Hepatic stellate cell (primary cell): ENCODE results near the gene ZNF697.
A peak's percentile ranks its signal among the peaks of the same experiment; 100 is the strongest.
"Not testable (repeated sequence)": the region's sequence is repeated elsewhere in the genome, so short reads cannot be mapped to it uniquely, and the experiment has no call there.

Experiments
- DNase-seq: peaks from one replicate; pipeline ENCODE4 v3.0.0; 2011; ENCODE audit warnings: low spot score

ZNF697 gene

DNA sequence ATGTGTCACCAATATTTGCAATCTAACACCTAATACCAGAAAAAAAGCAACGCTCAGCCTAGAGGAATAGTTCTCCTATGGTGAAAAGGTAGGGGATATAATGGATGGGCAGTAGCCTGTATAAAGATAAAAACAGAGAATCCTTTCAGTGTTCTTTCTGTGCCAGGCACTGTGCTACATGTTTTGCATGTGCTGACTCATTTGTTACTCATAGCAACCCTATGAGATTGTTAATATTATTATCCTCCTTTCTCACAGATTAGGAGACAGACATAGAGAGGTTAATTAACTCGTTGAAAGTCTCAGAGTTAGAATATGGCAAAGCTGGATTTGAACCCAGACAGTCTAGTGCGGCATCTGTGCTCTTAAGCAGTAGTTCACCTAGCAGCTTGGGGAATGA lies 45.3 kb downstream of the ZNF697 start:
- not testable (repeated sequence) for DNase-seq

DNA sequence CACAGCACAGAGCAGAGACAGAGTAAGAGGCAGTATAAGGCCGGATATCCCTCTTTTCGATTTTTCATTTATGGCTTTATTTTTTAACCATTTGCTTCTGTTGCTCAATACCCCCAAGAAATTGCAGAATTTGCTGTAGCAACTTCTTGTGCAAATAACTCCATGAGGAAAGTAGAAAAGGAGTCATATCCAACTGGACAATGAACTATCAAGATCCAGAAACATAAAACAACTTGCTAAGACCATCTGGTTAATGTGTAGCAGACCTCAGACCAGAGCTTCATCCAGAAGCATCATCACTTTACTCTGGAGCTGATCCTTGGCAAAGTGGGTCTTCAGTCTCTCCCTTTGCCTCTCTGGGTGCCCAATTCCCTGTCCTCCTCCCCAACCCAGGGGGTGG lies 45.9 kb downstream of the ZNF697 start:
- no peak for DNase-seq

GRCh38 chr1:119600976-119601375 lies 47.1 kb downstream of the ZNF697 start:
- DNase-seq: no peak

GRCh38 chr1:119600561-119600960 lies 47.5 kb downstream of the ZNF697 start:
- DNase-seq: no peak

DNA sequence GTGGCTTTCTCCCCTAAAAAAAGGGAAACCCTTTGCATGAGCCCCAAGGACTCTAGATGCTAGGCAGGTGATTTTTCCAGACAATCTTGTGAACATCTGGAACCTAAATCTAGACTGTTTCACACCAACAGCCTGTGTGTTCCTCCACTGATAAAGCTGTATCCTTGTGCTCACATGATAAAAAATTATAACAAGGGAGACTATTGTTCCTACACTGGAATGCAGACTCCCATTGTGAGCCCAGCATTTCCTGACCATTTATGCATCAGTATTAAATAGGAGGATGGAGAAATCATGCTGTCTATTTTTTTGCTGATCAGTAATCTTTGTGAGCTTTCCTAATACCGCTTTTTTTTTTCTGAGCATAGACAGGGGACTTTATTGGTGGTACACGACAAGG lies 52.5 kb downstream of the ZNF697 start:
- DNase-seq: no peak

- DNase-seq: no peak
These were observed 52.9 kb downstream of the ZNF697 start for GRCh38 chr1:119595168-119595567.

DNA sequence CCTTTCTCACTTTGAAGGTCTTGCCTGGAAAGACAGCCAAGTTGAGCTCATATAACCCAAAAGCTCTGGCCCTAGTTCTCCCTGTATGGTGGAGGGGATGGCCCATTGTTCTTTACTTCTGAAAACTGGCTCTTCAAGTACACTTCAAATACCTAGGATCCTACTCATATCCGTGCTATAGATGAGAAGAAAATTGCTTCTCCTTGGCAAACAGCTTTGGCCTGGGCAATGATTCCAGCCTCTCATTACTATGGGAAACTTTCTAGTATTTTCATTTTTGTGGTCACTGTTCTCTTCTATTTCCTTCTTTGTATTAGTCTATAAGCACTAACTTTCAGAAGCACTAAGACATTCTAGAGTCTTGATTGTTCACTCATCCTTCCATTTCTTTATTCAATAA lies 53.7 kb downstream of the ZNF697 start:
- DNase-seq: no peak

DNA sequence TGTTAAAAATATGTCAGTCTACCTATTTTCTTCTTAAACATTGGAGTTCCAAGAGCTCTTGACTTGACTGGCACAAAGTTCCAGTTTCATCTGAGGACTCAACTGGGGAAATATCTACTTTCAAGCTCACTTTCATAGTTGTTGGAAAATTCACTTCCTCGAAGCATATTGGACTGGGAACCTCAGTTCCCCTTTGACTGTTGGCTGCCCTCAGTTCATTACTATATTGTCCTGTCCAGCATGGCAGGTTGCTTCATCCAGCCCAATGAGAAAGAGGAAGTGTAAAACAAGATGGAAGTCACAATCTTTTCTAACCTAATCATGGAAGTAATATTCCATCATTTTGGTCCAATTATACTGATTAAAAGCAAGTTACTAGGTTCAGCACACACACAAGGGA lies 54.3 kb downstream of the ZNF697 start:
- no peak for DNase-seq

DNA sequence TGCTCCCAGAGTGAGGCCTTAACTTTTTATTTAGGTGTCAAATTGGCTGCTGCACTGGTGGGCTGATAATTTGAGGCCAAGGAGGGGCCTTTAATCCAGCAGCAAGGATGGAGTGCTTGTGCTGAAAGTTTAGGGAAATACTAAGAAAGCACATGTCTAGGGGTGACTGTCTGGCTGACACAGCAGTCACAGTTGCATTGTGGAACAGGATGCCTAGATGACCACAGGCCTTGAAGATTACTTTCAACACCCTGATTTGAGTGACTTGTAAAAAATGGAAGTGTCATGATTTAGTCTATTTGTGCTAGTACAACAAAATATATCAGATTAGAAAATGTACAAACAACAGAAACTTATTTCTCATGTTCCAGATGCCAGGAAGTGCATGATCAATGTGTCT lies 57.7 kb downstream of the ZNF697 start:
- DNase-seq: no peak

- no peak for DNase-seq
These were observed 59.4 kb downstream of the ZNF697 start for GRCh38 chr1:119588621-119589020.

GRCh38 chr1:119587341-119587740 lies 60.7 kb downstream of the ZNF697 start:
- peak; percentile 9 for DNase-seq

DNA sequence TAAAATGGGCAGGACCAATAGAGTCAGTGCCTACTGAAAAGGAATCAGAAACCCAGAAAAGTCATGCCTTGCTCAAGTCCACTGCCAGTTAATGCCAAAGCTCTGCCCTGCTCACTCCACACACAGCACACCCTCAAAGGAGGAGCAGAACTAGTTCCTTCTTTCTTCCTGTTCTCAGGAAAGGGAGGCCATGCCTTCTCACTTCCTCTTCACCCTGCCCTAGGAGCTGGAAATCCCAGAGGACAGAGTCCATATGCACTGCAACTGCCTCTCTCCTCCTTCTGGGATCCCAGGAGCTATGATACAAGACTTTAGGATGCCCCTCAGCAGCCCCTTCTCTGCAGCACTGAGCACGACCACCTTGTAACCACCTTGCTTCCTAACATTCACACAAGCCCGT lies 62.3 kb downstream of the ZNF697 start:
- DNase-seq: not testable (repeated sequence)

DNA sequence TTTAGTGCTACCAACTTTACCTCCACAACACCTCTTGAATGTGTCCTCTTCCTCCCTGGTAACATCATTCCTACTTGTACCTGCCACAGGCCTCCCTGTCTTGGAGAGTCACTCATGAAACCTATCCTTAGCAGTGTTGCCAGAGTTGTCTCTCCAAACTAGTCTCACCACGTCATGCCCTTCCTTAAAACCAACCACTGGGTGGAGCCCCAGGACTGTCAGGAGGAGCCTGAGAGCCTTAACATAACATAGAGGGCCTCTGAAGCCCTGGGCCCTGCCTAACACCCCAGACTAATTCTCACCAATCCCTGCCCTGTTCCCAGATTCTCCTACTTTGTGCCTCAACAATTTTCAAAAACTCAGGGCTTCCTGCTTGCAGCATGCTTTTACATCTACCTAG lies 65.3 kb downstream of the ZNF697 start:
- DNase-seq: peak; percentile 20

GRCh38 chr1:119581076-119581475 lies 67.0 kb downstream of the ZNF697 start:
- DNase-seq: not testable (repeated sequence)

DNA sequence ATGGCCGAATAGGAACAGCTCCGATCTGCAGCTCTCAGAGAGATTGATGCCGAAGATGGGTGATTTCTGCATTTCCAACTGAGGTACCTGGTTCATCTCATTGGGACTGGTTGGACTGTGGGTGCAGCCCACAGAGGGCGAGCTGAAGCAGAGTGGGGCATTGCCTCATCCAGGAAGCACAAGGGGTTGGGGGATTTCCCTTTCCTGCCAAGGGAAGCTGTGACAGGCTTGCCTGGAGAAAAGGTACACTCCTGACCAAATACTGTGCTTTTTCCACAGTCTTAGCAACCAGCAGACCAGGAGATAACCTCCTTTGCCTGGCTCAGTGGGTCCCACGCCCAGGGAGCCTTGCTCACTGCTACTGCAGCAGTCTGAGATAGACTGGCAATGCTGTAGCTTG lies 74.2 kb downstream of the ZNF697 start:
- no peak for DNase-seq

DNA sequence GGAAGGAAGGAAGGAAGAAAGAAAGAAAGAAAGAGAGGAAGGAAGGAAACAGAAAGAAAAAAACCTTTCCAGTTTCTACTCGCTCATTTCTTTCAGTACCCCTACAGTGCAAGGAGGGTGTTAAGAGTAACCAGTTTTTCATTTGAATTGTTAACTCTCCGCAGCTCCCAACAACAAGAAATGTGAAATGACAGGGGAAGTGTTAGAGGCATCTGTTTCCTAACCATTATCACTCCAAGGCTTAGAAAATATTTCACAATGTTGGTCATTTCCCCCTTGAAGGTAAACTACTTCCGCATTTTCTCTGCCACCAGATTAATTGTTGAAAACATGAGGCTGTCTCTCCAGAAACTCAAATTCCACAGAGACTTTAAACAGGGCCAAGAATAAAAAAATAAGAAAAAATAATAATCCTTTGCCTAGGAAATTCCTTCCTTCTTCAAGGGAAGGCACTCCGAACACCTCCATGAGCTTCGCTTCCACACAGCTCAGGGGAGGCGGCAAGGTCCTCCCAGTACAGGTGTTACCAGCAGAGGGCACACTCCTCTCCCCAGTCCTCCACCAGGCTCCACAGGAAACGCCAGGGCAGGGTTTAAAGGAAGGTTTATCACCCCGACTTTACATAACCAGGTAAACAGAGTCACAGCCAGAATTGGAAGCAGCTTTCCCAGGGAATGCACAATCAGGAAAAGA lies 78.0 kb downstream of the ZNF697 start:
- not testable (repeated sequence) for DNase-seq
